Thoracic aorta (tissue), 2 donors: ENCODE data around the gene CAPN10. TPM values are rescaled to one million over a fixed set of nuclear protein-coding genes. Genes with fewer than 3 reads are reported as not detected.
"Not testable (repeated sequence)": the region's sequence is repeated elsewhere in the genome, so short reads cannot be mapped to it uniquely, and the experiment has no call there.

Experiments used
- ATAC-seq: fragments of 150-250 bp; one replicate; pipeline ENCODE4 v1.8.0; 2017; ENCODE audit warnings: low read depth; ENCODE audit not compliant: insufficient number of reproducible peaks, low FRiP score
- DNase-seq: peaks from one replicate; pipeline ENCODE4 v3.0.0-alpha.2; 2020; ENCODE audit warnings: low spot score
- H3K27ac ChIP-seq, 2 donors: fragments of 200-600 bp; sonication (generic); 1 replicate in 1 of 2; 2 replicates in 1 of 2; pipeline ENCODE4 v1.5.1; 2016; ENCODE audit warnings: mild to moderate bottlenecking in 2 of 2, moderate library complexity in 2 of 2
- H3K27me3 ChIP-seq: fragments of 200-600 bp; sonication (generic); replicated peaks from 2 replicates; pipeline ENCODE4 v1.6.0; 2016; ENCODE audit warnings: mild to moderate bottlenecking; ENCODE audit not compliant: insufficient read depth
- H3K36me3 ChIP-seq: fragments of 200-600 bp; sonication (generic); one replicate; pipeline ENCODE4 v1.5.1; 2016
- H3K4me1 ChIP-seq, 2 donors: fragments of 200-600 bp; sonication (generic); 1 replicate in 1 of 2; 2 replicates in 1 of 2; pipeline versions ENCODE4 v1.5.1 to v1.6.0; 2016; ENCODE audit warnings: low read depth in 2 of 2, mild to moderate bottlenecking in 1 of 2; ENCODE audit not compliant: control insufficient read depth in 1 of 2
- H3K4me3 ChIP-seq: fragments of 200-600 bp; sonication (generic); 2 replicates; pipeline ENCODE4 v1.5.1; 2016; ENCODE audit warnings: mild to moderate bottlenecking
- H3K9me3 ChIP-seq: fragments of 200-600 bp; sonication (generic); 2 replicates; pipeline ENCODE4 v1.5.1; 2016
- total RNA-seq, 2 donors: library from RNA; depleted of rRNA; stranded (reverse); fragments of >200 nt; gene quantifications; one replicate each; pipeline versions ENCODE4 v1.1.0 to v1.2.3, GENCODE V29; 2016
- TF ChIP-seq, protein P1 (sequence below): fragments of 200-600 bp; sonication (generic); IDR thresholded peaks from one replicate; pipeline ENCODE4 v1.5.1; 2019; ENCODE audit warnings: antibody characterized with exemption

The CAPN10 gene
- total RNA-seq, 2 donors from 2014 or later = 33.3 to 38.2 TPM

DNA sequence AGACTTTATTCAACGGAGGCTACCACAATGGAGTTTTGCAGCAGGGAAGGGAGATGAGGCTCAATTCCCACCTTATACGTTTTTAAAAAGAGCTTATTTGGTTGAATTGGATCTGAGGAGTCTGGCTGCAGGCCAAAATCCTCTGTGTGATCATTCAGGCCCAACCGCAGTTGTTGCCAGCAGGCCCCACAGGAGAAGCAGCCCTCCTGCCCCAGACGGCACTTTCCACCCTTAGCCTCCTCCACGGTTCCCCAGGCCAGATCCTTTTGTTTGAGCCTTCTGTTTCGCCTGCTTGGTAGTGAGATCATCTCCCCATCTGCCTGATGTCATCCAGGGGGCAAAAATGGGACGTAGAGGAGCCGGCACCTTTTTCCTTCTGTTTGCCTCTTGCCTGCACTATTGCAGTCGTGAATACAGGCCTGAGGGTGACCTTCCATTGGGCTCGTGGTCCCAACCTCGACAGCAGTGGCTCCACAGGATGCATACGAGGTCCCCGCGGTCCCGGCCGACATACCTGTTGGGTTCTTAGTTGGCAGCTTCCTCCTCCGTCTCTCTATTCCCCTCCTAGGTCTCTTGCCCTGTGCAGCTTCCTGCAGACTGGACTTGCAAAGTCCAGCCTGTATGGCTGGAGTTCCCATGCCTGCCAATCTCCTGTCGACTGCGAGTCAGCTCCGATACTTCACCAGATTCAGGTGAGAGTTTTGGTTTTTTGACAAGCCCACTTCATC lies 29.4 kb downstream of the CAPN10 start:
- Histone ChIP-seq H3K4me3 (no peak overlapping the region), H3K9me3 (no peaks in the 10 kb centered on the region), H3K27ac (no peak overlapping the region), H3K36me3 (no peaks in the 10 kb centered on the region), H3K27me3 (no peaks in the 10 kb centered on the region), H3K4me1 (no peaks in the 10 kb centered on the region)
- DNase-seq = no peak
- no peak for ATAC-seq
- TF ChIP-seq, protein P1, sequence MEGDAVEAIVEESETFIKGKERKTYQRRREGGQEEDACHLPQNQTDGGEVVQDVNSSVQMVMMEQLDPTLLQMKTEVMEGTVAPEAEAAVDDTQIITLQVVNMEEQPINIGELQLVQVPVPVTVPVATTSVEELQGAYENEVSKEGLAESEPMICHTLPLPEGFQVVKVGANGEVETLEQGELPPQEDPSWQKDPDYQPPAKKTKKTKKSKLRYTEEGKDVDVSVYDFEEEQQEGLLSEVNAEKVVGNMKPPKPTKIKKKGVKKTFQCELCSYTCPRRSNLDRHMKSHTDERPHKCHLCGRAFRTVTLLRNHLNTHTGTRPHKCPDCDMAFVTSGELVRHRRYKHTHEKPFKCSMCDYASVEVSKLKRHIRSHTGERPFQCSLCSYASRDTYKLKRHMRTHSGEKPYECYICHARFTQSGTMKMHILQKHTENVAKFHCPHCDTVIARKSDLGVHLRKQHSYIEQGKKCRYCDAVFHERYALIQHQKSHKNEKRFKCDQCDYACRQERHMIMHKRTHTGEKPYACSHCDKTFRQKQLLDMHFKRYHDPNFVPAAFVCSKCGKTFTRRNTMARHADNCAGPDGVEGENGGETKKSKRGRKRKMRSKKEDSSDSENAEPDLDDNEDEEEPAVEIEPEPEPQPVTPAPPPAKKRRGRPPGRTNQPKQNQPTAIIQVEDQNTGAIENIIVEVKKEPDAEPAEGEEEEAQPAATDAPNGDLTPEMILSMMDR = no peak

DNA sequence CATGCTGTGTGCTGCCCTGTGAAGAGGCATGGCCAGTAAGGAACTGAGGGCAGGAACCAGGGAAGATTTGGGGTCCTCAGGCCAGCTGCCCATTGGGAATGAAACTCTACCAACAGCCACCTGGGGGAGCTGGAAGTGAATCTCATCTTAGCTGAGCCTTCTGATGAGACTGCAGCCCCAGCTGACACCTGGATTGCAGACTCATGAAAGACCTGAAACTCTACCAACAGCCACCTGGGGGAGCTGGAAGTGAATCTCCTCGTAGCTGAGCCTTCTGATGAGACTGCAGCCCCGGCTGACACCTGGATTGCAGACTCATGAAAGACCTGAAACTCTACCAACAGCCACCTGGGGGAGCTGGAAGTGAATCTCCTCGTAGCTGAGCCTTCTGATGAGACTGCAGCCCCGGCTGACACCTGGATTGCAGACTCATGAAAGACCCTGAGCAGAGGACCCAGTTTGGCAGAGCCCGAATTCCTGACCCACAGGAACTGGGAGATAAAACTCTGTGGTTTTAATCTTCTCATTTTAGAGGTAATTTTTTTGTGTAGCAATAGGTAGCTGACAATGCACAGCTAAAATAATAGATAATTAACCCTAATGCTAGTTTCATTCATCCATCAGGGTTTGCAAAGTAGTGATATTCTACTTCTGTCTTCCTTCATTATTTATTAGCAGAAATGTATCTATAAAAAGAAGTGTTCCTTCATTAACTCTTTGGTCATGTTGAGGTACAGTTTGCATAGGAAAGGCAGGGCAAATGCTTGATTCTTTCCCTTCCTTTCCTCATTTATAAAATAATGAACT lies 30.5 kb downstream of the CAPN10 start:
- ATAC-seq, H3K27ac ChIP-seq, H3K27me3 ChIP-seq, H3K4me3 ChIP-seq, H3K4me1 ChIP-seq, DNase-seq, H3K36me3 ChIP-seq, H3K9me3 ChIP-seq: not testable (repeated sequence)

DNA sequence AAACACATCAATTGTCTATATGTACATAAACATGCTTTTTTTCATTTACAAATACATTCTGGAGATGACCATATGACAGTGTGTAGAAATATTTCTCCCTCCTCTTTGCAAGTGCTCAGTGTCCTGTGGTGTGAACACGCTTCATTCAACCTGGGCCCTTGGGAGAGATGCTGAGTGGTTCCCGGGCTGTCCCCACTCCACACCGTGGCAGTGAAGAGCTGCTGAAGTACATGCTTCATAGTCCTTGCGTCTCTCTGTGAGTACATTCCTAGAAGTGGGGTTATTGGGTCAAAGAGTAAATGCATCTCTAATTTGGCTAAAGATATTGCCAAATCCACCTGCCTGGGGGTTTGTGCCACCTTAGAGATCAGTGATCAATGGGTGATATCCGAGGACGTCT lies 32.2 kb downstream of the CAPN10 start:
- Histone ChIP-seq H3K4me1 (no peaks in the 10 kb centered on the region), H3K27ac (no peak overlapping the region), H3K27me3 (no peaks in the 10 kb centered on the region), H3K9me3 (no peaks in the 10 kb centered on the region), H3K4me3 (no peak overlapping the region), H3K36me3 (no peaks in the 10 kb centered on the region)
- no peak for ATAC-seq
- TF ChIP-seq, protein P1 = no peak
- DNase-seq = no peak

DNA sequence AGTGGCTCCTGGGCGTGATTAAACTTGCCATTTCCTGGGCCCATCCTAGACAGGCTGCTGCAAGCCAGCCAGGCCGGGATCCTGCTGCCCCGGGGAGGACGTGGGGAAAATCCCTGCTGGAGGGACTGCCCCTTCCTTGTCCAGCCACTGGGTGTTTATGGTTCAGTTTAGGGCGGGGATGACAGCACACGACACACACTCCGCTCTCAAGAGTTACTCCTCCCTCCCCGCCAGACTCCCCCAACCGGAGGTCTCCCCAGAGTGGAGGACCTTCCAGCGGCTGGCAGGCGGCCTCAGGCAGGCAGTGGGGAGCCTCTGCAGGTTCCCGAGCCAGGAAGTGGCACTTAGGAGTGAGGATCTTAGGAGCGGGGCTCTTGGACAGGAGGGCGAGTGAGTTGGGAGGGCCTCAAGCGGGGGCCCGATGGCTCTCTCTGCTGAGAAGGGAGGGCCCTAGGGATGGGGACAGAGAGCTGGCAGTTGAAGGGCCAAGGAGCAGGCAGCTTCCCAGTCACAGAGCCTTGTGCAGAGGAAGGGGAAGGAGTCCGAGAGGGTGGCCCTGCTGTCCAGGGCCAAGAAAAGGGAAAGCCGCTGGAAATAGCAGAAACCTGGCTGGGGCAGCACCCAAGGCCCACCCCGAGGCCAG lies 33.1 kb downstream of the CAPN10 start:
- DNase-seq (no peak), ATAC-seq (no peak)
- H3K36me3 ChIP-seq = no peaks in the 10 kb centered on the region
- TF ChIP-seq, protein P1 = no peak
- H3K4me3 ChIP-seq = no peak overlapping the region
- H3K4me1 ChIP-seq = no peaks in the 10 kb centered on the region
- H3K9me3 ChIP-seq = no peaks in the 10 kb centered on the region
- H3K27me3 ChIP-seq = no peaks in the 10 kb centered on the region
- no peak overlapping the region for H3K27ac ChIP-seq

DNA sequence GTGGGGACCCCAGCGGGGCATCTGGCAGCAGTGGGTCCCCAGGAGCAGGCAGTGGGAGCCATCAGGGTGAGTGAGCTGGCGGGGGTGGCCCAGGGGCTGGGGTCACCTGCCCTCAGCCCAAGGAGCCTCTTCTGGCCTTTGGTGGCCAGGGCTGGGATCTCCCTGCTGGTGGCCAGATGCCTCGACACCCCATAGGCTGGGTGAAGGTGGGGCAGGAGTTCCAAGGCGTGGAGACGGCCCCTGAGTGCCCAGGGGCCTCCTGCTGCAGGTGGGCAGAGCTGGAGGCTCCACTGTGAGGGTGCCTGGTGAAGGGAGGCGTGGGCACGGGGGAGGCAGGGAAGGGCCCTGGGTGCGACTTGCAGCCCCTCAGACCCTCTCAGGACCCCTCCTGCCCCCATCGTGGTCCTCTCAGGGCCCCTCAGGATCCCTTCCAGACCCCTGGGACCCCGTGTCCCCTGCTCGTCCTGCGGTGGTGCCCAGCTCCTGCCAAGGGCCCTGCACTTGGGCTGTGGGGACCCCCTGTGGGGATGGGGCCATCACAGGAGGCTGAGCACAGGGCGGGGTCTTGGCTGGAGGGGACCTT lies 33.7 kb downstream of the CAPN10 start:
- no peak overlapping the region for H3K27ac ChIP-seq
- no peaks in the 10 kb centered on the region for H3K4me1 ChIP-seq
- DNase-seq = no peak
- H3K4me3 ChIP-seq = no peak overlapping the region
- H3K36me3 ChIP-seq = no peaks in the 10 kb centered on the region
- TF ChIP-seq, protein P1 = no peak
- H3K9me3 ChIP-seq = no peaks in the 10 kb centered on the region
- no peaks in the 10 kb centered on the region for H3K27me3 ChIP-seq
- ATAC-seq = no peak
